HG03025 (cell line): ENCODE results near the gene ZFP2.

Experiments
- ATAC-seq: cut with Tn5 transposase; IDR thresholded peaks from one replicate; pipeline ENCODE4 v1.9.1; 2021; ENCODE audit warnings: mild to moderate bottlenecking, moderate library complexity; ENCODE audit not compliant: unreplicated experiment, low FRiP score

ZFP2 gene

GRCh38 chr5:178965465-178966055 lies 69.8 kb downstream of the ZFP2 start:
- ATAC-seq: no peak

- ATAC-seq: no peak
Measured at GRCh38 chr5:178981381-178981780, 85.7 kb downstream of the ZFP2 start.
